ENCODE data around the gene SAMD11. TPM values are rescaled to one million over a fixed set of nuclear protein-coding genes. Genes with fewer than 3 reads are reported as not detected.
A peak's percentile ranks its signal among the peaks of the same experiment; 100 is the strongest.

SAMD11 gene
- total RNA-seq, 1 donor from 2014 or later, result 6.0 TPM

GRCh38 chr1:958823-959730, 35.4 kb downstream of the SAMD11 start, which contains the start of gene NOC2L:
Gene NOC2L (minus strand): TSS chr1:959256. CDS start chr1:959240, 16 bp downstream.
- H3K27ac Mint-ChIP-seq (ENCODE audit: unreplicated experiment), result peak within 1 kb of the TSS; percentile 58
- H3K79me2 ChIP-seq (ENCODE audit: insufficient read depth, low read length), result peaks cover 38% of the 10 kb centered on the region
- peaks cover 12% of the 10 kb centered on the region for H3K36me3 Mint-ChIP-seq (ENCODE audit: low read depth, unreplicated experiment)
- peak within 1 kb of the TSS; percentile 97 for H3K4me3 ChIP-seq (ENCODE audit: insufficient read depth, low read depth, low read length)
- peaks cover 20% of the 10 kb centered on the region for H3K36me3 ChIP-seq (ENCODE audit: insufficient read depth, low read length)
- no peaks in the 10 kb centered on the region for H3K9me3 ChIP-seq (ENCODE audit: insufficient read depth, low read depth, low read length)
- peak within 1 kb of the TSS; percentile 32 for H3K27ac ChIP-seq (ENCODE audit: low read depth, low read length)
- no peaks in the 10 kb centered on the region for H3K27me3 ChIP-seq (ENCODE audit: insufficient read depth, low read length)
- DNase-seq (ENCODE audit: low read depth) (peak; percentile 64), FAIRE-seq (no peak)
- peak within 1 kb of the TSS; percentile 100 for H3K4me2 ChIP-seq (ENCODE audit: low read length)
- peaks cover 7% of the 10 kb centered on the region for H3K4me1 Mint-ChIP-seq (ENCODE audit: low read depth, unreplicated experiment)
- peaks cover 2% of the 10 kb centered on the region for H3K4me1 ChIP-seq (ENCODE audit: insufficient read depth, low read length)
- no peaks in the 10 kb centered on the region for H3K27me3 Mint-ChIP-seq (ENCODE audit: low read depth, unreplicated experiment)
- no peak for TF ChIP-seq EZH2 (IDR thresholded peaks at IDR 0.05; ENCODE audit: insufficient read depth, low read length)
- TF ChIP-seq, protein P1, sequence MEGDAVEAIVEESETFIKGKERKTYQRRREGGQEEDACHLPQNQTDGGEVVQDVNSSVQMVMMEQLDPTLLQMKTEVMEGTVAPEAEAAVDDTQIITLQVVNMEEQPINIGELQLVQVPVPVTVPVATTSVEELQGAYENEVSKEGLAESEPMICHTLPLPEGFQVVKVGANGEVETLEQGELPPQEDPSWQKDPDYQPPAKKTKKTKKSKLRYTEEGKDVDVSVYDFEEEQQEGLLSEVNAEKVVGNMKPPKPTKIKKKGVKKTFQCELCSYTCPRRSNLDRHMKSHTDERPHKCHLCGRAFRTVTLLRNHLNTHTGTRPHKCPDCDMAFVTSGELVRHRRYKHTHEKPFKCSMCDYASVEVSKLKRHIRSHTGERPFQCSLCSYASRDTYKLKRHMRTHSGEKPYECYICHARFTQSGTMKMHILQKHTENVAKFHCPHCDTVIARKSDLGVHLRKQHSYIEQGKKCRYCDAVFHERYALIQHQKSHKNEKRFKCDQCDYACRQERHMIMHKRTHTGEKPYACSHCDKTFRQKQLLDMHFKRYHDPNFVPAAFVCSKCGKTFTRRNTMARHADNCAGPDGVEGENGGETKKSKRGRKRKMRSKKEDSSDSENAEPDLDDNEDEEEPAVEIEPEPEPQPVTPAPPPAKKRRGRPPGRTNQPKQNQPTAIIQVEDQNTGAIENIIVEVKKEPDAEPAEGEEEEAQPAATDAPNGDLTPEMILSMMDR (IDR thresholded peaks at IDR 0.05; ENCODE audit: insufficient read depth, low read depth, low read length), result no peak
- peak within 1 kb of the TSS; percentile 68 for H2AFZ ChIP-seq (ENCODE audit: low read depth, low read length)
- H3K9me3 Mint-ChIP-seq (ENCODE audit: unreplicated experiment), result no peaks in the 10 kb centered on the region
- H4K20me1 ChIP-seq (ENCODE audit: insufficient read depth, low read length), result peaks cover 28% of the 10 kb centered on the region
- peak within 1 kb of the TSS; percentile 94 for H3K9ac ChIP-seq (ENCODE audit: low read length)
- peak within 1 kb of the TSS; percentile 94 for H3K4me3 Mint-ChIP-seq (ENCODE audit: unreplicated experiment)

- Histone ChIP-seq H3K9me3 (ENCODE audit: insufficient read depth, low read depth, low read length) (no peaks in the 10 kb centered on the region), H3K36me3 (ENCODE audit: insufficient read depth, low read length) (peaks cover 15% of the 10 kb centered on the region), H3K4me3 (ENCODE audit: insufficient read depth, low read depth, low read length) (peak overlapping the region; percentile 49), H3K79me2 (ENCODE audit: insufficient read depth, low read length) (peaks cover 38% of the 10 kb centered on the region), H3K27ac (ENCODE audit: low read depth, low read length) (no peak overlapping the region), H3K4me2 (ENCODE audit: low read length) (peak overlapping the region; percentile 100), H4K20me1 (ENCODE audit: insufficient read depth, low read length) (peaks cover 26% of the 10 kb centered on the region), H3K9ac (ENCODE audit: low read length) (peak overlapping the region; percentile 63), H2AFZ (ENCODE audit: low read depth, low read length) (peak overlapping the region; percentile 41), H3K27me3 (ENCODE audit: insufficient read depth, low read length) (no peaks in the 10 kb centered on the region), H3K4me1 (ENCODE audit: insufficient read depth, low read length) (peaks cover 2% of the 10 kb centered on the region)
- H3K36me3 Mint-ChIP-seq (ENCODE audit: low read depth, unreplicated experiment), result peaks cover 9% of the 10 kb centered on the region
- H3K4me3 Mint-ChIP-seq (ENCODE audit: unreplicated experiment), result peak overlapping the region; percentile 76
- H3K27ac Mint-ChIP-seq (ENCODE audit: unreplicated experiment), result no peak overlapping the region
- no peaks in the 10 kb centered on the region for H3K9me3 Mint-ChIP-seq (ENCODE audit: unreplicated experiment)
- H3K27me3 Mint-ChIP-seq (ENCODE audit: low read depth, unreplicated experiment), result no peaks in the 10 kb centered on the region
- no peak for TF ChIP-seq EZH2 (IDR thresholded peaks at IDR 0.05; ENCODE audit: insufficient read depth, low read length)
- TF ChIP-seq, protein P1 (IDR thresholded peaks at IDR 0.05; ENCODE audit: insufficient read depth, low read depth, low read length), result no peak
- H3K4me1 Mint-ChIP-seq (ENCODE audit: low read depth, unreplicated experiment), result peaks cover 7% of the 10 kb centered on the region
- FAIRE-seq (no peak), DNase-seq (ENCODE audit: low read depth) (no peak)
These were observed 36.1 kb downstream of the SAMD11 start for GRCh38 chr1:959731-960362.

Measured in astrocyte (in vitro differentiated cells and primary cell).